ENCODE measurements around the gene PLS1. TPM values are rescaled to one million over a fixed set of nuclear protein-coding genes. Genes with fewer than 3 reads are reported as not detected.
A peak's percentile ranks its signal among the peaks of the same experiment; 100 is the strongest.
"Not testable (repeated sequence)": the region's sequence is repeated elsewhere in the genome, so short reads cannot be mapped to it uniquely, and the experiment has no call there.

Gene PLS1
- polyA plus RNA-seq, 1 donor from 2014 or later: not detected

DNA sequence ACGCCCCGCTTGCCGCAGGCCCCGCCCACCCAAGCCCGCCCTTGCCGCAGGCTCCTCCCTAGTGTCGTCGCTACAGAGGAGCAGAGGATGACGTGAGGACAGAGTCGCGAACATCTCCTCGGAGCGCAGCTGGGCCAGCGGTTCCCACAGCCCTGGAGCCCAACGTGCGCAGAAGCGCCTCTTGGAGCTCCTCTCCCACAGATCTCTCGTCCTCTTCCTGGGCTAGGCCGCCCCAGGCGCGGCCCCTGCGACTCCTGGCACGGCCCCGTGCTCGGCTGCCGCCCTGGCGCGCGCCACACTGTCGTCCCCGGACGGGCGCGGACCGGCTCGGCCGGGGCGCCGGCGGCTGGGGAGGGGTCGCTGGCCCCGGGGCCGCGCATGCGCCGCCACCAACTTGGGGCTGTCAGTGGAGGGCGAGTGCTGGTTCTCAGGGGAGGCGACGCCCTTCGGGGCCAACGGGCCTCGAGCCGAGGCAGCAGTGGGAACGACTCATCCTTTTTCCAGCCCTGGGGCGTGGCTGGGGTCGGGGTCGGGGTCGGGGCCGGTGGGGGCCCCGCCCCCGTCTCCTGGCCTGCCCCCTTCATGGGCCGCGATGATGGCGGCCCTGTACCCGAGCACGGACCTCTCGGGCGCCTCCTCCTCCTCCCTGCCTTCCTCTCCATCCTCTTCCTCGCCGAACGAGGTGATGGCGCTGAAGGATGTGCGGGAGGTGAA, 127.9 kb downstream of the PLS1 start, which contains the start of gene TRPC1:
Gene TRPC1 (plus strand): TSS at position 67 of the 714 bp plus-strand sequence. CDS start 526 bp downstream, at position 593.
- Mint-ChIP-seq H3K27me3 (peaks cover 18% of the 10 kb centered on the region), H3K27ac (peak within 1 kb of the TSS; percentile 15 to 86 (median 76)), H3K36me3 (peaks cover 3% of the 10 kb centered on the region), H3K4me3 (peak within 1 kb of the TSS; percentile 80 to 95 (median 90)), H3K4me1 (peaks cover 2 to 4% (median 4%) of the 10 kb centered on the region in 3 donors), H3K9me3 (peaks cover 0 to 6% (median 2%) of the 10 kb centered on the region in 3 donors)

GRCh38 chr3:142724682-142725356, 128.6 kb downstream of the PLS1 start:
- H3K27ac Mint-ChIP-seq: peak overlapping the region in 2 of 3 donors; percentile 15 to 76
- H3K36me3 Mint-ChIP-seq: no peaks in the 10 kb centered on the region
- H3K27me3 Mint-ChIP-seq: peaks cover 14% of the 10 kb centered on the region
- peaks cover 0 to 6% (median 2%) of the 10 kb centered on the region in 3 donors for H3K9me3 Mint-ChIP-seq
- peaks cover 2 to 4% (median 4%) of the 10 kb centered on the region in 3 donors for H3K4me1 Mint-ChIP-seq
- peak overlapping the region; percentile 80 to 87 (median 84) for H3K4me3 Mint-ChIP-seq

- no peaks in the 10 kb centered on the region for H3K36me3 Mint-ChIP-seq
- no peak overlapping the region for H3K27ac Mint-ChIP-seq
- peak overlapping the region; percentile 80 to 87 (median 84) for H3K4me3 Mint-ChIP-seq
- H3K9me3 Mint-ChIP-seq: peaks cover 0 to 6% (median 2%) of the 10 kb centered on the region in 3 donors
- H3K4me1 Mint-ChIP-seq: peaks cover 2 to 4% (median 4%) of the 10 kb centered on the region in 3 donors
- H3K27me3 Mint-ChIP-seq: peaks cover 14% of the 10 kb centered on the region
Measured at GRCh38 chr3:142725357-142725739, 129.2 kb downstream of the PLS1 start.

GRCh38 chr3:142726017-142726416, 129.8 kb downstream of the PLS1 start:
- H3K4me3 Mint-ChIP-seq: peak overlapping the region in 1 of 4 donors; percentile 80
- H3K4me1 Mint-ChIP-seq: peaks cover 2 to 4% (median 4%) of the 10 kb centered on the region in 3 donors
- H3K27ac Mint-ChIP-seq: no peak overlapping the region
- H3K27me3 Mint-ChIP-seq: peaks cover 14% of the 10 kb centered on the region
- H3K36me3 Mint-ChIP-seq: no peaks in the 10 kb centered on the region
- H3K9me3 Mint-ChIP-seq: peaks cover 0 to 6% (median 2%) of the 10 kb centered on the region in 3 donors

DNA sequence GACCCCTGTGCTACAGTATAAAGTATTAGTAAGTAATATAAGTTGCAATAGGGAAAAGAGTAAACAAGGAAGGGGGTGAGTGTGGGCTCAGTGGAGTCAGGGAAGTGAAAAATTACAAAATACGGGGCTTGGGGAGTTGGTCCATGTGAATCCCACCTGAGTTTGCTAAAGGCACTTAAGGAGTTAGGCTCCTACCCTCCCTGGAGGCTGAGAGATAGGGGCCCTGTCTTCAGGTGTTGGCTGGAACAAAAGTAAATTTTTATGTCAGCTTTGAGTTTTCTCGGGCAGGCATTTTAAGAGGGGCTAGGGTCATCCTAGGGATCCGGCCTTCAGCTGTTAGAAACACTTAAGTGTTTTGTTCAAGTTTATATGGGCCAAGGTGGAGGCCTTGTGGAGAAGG, 135.9 kb downstream of the PLS1 start:
- Mint-ChIP-seq H3K4me3 (no peak overlapping the region), H3K4me1 (no peaks in the 10 kb centered on the region), H3K36me3 (peaks cover 2% of the 10 kb centered on the region), H3K27me3 (no peaks in the 10 kb centered on the region), H3K27ac (no peak overlapping the region), H3K9me3 (no peaks in the 10 kb centered on the region)

DNA sequence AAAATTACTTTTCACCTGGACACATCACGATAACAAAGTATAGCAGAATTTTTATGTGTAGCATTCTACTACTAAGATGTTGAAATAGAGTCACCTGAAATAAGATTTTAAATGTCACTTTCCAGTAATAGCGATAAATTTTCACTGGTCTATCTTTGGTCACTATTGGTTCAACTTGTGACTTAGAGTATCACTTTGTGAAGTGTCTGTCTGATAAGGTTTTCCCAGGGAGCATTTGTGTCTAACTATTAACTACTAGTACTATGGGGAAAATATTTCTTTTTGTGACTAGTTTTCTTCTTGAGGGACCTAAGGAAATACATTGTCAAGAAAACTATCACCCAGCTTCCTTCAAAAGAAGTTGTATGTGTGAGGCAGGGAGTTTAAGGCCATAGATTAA, 138.6 kb downstream of the PLS1 start:
- H3K9me3 Mint-ChIP-seq: no peaks in the 10 kb centered on the region
- no peak overlapping the region for H3K4me3 Mint-ChIP-seq
- peaks cover 2% of the 10 kb centered on the region for H3K36me3 Mint-ChIP-seq
- no peaks in the 10 kb centered on the region for H3K4me1 Mint-ChIP-seq
- H3K27ac Mint-ChIP-seq: no peak overlapping the region
- no peaks in the 10 kb centered on the region for H3K27me3 Mint-ChIP-seq

DNA sequence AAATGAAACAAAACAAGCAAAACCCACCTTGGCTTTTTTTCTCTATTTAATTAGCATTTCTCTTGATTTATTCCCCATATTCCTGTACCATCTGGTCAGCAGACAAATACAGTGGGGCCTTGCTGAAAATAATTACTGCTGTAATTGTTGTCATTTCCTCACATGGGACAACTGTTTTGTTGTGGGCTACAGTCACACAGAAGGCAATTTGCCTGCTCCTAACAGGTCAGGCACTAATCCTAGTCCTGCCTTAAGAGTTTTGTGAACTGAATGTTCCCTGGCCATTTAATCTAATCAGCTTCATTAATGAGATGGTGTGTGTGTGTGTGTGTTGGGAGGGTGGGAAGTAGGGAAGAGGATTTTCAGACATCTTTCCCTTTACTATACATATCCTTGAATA, 139.3 kb downstream of the PLS1 start:
- Mint-ChIP-seq H3K36me3 (peaks cover 2% of the 10 kb centered on the region), H3K9me3 (no peaks in the 10 kb centered on the region), H3K4me1 (no peaks in the 10 kb centered on the region)

GRCh38 chr3:142738396-142738795, 142.2 kb downstream of the PLS1 start:
- Mint-ChIP-seq H3K27ac (no peak overlapping the region), H3K4me3 (no peak overlapping the region), H3K4me1 (no peaks in the 10 kb centered on the region), H3K27me3 (no peaks in the 10 kb centered on the region), H3K36me3 (peaks cover 2% of the 10 kb centered on the region), H3K9me3 (no peaks in the 10 kb centered on the region)

More for the DNA sequence above, 139.3 kb downstream of the PLS1 start:
- no peak overlapping the region for H3K4me3 Mint-ChIP-seq
- no peaks in the 10 kb centered on the region for H3K27me3 Mint-ChIP-seq
- H3K27ac Mint-ChIP-seq: no peak overlapping the region

DNA sequence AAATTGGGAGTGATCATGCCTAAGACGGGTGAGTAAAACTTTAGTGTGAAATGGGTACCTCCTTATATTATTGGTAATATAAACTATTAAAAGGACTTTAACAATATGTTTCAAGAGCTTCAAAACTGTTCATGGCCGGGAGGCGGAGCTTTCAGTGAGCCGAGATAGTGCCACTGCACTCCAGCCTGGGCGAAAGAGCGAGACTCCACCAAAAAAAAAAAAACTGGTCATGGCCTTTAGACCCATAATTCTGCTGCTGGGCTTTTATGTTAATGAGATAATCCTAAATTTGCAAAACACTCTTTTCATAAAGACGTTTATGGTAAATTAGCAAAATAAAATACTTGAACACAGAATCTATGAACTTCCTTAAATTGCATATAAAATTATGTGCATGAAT, 150.5 kb downstream of the PLS1 start:
- Mint-ChIP-seq H3K4me1 (no peaks in the 10 kb centered on the region), H3K27me3 (no peaks in the 10 kb centered on the region), H3K27ac (no peak overlapping the region), H3K9me3 (peaks cover 0 to 2% (median 0%) of the 10 kb centered on the region in 3 donors), H3K4me3 (no peak overlapping the region), H3K36me3 (peaks cover 1% of the 10 kb centered on the region)

DNA sequence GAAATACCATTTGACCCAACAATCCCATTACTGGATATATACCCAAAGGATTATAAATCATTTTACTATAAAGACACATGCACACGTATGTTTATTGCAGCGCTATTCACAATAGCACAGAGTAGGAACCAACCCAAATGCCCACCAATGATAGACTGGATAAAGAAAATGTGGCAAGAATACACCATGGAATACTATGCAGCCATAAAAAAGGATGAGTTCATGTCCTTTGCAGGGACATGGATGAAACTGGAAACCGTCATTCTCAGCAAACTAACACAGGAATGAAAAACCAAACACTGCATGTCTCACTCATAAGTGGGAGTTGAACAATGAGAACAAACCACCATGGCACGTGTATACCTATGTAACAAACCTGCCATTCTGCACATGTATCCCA, 154.3 kb downstream of the PLS1 start:
- H3K4me1 Mint-ChIP-seq, H3K4me3 Mint-ChIP-seq, H3K36me3 Mint-ChIP-seq, H3K27me3 Mint-ChIP-seq, H3K27ac Mint-ChIP-seq, H3K9me3 Mint-ChIP-seq: not testable (repeated sequence)

- H3K27ac Mint-ChIP-seq: not testable (repeated sequence)
Measured at GRCh38 chr3:142752605-142753004, 156.4 kb downstream of the PLS1 start.

DNA sequence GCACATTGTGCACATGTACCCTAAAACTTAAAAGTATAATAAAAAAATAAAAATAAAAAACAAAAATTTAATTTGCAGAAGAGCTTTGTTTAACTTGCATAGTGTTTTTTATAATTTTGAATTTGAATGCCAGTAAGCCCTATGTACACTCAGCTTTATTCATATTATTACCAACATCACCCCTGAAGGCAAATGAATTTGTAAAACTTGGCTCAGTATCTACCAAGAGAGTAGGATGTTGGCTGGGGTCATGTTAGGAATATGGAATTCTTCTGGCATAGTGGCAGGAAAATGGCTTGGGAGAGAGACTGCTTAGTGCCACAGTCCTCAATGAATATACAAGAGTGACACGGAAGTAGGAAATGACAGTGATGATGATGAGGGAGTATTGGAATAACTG, 158.3 kb downstream of the PLS1 start:
- H3K27ac Mint-ChIP-seq: no peak overlapping the region
- H3K9me3 Mint-ChIP-seq: peaks cover 0 to 3% (median 0%) of the 10 kb centered on the region in 3 donors
- H3K4me1 Mint-ChIP-seq: peaks cover 0 to 1% (median 0%) of the 10 kb centered on the region in 3 donors
- H3K4me3 Mint-ChIP-seq: no peak overlapping the region
- H3K27me3 Mint-ChIP-seq: no peaks in the 10 kb centered on the region
- H3K36me3 Mint-ChIP-seq: peaks cover 1% of the 10 kb centered on the region

More at GRCh38 chr3:142752605-142753004, 156.4 kb downstream of the PLS1 start:
- H3K4me3 Mint-ChIP-seq, H3K4me1 Mint-ChIP-seq, H3K36me3 Mint-ChIP-seq, H3K27me3 Mint-ChIP-seq, H3K9me3 Mint-ChIP-seq: not testable (repeated sequence)

Other genes with a start within 250 kb of the PLS1 start
- 46.1 TPM for gene XRN1, start 148.4 kb upstream of the PLS1 start, polyA plus RNA-seq
- 12.6 TPM for gene ATR, start 17.7 kb upstream of the PLS1 start, polyA plus RNA-seq
- 0.45 TPM for gene TRPC1, start 127.6 kb downstream of the PLS1 start, polyA plus RNA-seq